8988T (cell line): ENCODE data around the gene MTHFD2.
"Not testable (repeated sequence)": the region's sequence is repeated elsewhere in the genome, so short reads cannot be mapped to it uniquely, and the experiment has no call there.

Experiments
- DNase-seq: peaks from one replicate; pipeline ENCODE4 v3.0.0; 2011

The MTHFD2 gene

GRCh38 chr2:74198023-74198460 is 373 bp upstream of the MTHFD2 start:
- DNase-seq, result no peak

DNA sequence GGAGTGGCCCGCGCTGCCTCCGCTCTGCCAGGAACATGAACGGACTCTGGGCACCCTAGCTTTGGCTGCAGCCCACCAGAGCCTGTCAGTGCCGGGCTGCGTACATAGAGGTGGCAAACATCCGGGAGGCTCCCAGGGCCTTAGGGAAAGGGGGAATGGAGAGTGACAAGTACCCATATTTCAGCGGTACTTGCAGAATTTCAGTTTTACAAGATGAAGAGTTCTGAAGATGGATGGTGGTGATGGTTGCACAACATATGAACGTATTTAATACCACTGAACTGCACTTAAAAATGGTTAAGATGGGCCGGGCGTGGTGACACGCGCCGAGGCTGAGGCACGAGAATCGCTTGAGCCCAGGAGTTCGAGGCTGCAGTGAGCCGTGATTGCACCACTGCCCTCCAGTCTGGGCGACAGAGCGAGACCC is 873 bp downstream of the MTHFD2 start:
- DNase-seq, result no peak

DNA sequence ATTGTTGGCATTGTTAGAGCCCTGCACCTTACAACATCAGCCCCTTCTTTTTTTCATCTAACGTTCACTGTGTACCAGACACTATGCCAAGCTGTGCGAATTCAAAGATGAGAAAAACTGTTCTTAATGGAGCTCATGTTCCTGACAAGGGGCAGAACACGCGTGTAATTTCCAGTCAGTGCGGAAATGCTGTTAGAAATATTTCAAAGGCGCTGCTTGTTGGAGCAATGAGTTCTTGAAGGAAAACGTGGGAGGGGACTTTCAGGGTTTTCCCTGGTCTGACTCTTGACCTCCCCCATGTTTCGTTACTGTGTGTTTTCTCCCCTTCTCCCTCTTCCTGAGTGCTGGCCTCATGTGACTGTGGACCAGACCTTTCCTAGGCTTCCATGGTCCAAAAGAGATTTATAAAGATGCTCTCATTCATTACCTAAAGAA is 1.5 kb downstream of the MTHFD2 start:
- DNase-seq, result no peak

DNA sequence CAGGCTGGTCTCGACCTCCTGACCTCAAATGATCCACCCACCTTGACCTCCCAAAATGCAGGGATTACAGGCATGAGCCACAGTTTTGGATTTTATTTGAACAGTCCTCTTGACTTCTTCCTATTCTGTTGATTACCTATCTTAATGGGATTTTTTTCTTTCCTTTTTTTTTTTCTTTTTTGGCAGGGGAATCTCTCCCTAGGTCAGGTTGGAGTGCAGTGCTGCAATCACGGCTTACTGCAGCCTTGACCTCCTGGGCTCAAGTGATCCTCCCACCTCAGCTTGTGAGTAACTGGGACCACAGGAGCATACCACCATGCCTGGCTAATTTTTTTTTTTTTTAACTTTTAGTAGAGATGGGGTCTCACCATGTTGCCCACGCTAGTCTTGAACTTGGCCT is 2.8 kb downstream of the MTHFD2 start:
- no peak for DNase-seq

- no peak for DNase-seq
Observed at GRCh38 chr2:74201596-74201995, 3.2 kb downstream of the MTHFD2 start.

DNA sequence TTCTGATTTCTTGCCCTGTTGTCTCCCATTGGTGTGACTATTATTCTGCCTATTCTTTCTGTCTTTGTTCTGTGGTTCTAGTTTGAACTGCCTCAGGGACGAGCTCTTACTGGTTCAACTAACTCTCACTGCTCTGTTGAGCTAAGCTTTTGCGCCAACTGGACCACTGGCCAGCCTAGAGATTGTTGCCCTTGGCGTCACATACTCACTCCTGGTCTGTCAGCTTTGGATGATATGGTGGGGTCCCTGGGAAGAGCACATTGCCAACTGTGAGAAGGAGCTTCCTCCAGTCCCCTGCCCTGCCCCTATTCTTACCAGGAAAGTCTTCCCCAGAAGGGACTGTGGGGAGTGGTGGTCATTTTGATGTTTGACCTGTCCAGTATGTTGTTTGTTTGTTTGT is 6.0 kb downstream of the MTHFD2 start:
- DNase-seq, result no peak

DNA sequence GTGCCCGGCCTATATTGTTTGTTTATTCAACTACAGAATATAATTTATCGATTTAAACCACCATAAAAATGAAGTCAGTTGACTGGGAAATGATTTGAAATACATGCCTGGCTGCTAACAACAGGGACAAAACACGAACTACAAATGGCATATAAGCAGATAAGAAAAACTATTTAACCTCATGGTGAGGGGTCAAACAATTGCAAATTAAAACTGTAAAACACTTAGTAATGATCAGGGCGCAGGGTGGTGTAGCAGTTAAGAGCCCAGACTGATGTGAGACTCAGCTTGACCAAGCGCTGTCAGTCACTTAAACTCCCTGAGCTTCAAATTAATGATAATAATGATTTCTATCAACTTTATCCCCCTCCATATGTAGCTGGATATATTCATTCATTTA is 6.7 kb downstream of the MTHFD2 start:
- DNase-seq, result no peak

GRCh38 chr2:74205596-74205995 is 7.2 kb downstream of the MTHFD2 start:
- no peak for DNase-seq

DNA sequence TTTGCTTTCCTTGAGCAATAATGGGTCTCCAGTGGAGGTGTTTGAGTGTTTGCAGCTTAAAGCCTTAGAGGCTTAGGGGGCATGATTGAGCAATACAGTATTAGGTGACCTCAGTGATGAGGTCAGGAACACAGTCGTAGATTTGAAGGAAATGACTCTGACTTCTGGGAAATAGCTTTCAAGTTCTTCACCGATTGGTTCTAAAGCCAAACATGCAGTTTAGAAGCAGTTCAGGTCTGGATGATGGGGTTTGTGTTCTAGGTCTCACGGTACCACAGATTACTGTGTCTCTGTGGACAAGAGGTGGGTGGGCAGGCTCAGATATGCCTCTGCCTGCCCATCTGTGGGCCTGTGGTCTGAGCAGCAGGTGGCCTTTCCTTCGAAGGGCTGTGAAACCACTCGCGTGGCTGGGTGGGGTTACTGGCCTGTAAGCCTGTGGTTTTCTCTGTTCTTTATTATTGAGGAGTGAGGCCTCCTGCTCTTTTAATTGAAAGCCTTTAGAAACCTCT is 7.8 kb downstream of the MTHFD2 start:
- DNase-seq, result no peak

GRCh38 chr2:74212702-74213410 is 14.4 kb downstream of the MTHFD2 start:
- DNase-seq, result no peak

DNA sequence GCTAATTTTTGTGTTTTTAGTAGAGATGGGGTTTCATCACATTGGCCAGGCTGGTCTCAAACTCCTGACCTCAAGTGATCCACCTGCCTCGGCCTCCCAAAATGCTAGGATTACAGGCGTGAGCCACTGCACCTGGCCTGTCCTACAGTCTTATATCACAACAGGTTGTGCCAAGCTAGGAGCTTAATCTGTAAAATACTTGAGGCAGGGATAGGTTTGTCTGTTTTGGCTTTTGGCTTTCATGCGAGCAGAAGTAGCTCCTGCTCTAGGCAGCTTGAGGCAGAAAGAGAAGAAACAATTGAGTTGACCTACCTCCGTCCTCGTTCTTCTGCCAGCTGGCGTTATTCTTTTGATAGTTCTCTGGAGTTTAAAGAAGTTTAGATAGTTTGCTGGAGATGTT is 17.4 kb downstream of the MTHFD2 start:
- DNase-seq, result not testable (repeated sequence)

GRCh38 chr2:74216642-74217041 is 18.2 kb downstream of the MTHFD2 start:
- DNase-seq, result no peak

DNA sequence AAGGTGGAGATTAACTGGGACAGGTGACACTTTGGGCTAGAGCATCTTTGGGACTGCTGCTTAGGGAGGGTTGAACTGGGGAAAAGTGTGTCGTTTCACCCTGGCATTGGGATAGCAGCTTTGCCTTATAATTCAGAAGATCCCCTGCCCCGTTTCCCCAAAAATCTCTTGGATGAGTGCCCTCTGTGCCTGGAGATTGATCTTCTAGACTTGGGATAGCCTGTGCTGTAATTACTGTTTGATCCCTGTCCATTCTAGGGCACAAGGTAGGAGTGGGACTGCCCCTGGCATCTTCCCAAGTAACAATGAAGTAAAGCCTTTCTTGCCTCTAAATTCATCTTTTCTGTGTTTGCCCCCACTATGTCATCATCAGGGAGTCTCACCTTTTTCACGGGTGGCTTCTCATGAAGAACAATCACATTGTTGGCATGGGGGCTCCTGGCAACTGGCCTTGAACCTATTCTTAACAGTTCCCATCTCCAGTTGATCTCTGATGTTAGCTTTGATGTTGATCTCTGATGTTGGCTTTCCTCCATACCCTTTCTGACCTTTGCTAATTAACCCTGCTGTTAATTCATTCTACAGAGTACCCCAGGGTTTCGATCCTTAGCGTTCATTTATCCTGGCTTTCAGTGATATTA is 21.6 kb downstream of the MTHFD2 start:
- no peak for DNase-seq

DNA sequence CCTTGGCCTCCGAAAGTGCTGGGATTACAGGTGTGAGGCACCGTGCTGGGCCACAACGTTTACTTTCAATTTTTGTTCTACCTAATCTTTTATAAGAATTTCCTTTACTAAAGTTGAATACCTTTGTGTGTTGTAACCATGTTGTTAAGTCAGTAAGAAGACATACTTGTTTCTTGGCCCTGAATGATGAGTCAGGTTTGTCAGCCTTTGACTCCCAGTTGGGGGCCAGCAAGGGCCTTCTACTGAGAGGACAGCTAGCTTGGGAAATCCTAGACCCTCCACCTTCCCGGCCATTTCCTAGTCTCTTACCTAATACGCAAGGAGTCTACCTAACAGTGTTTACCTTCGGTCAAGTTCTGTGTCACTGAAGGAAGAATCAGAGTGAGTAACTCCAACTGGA is 22.7 kb downstream of the MTHFD2 start:
- no peak for DNase-seq

GRCh38 chr2:74221604-74222299 is 23.3 kb downstream of the MTHFD2 start:
- DNase-seq, result no peak

- no peak for DNase-seq
Observed at GRCh38 chr2:74222300-74222650, 23.9 kb downstream of the MTHFD2 start.

- DNase-seq, result no peak
Observed at GRCh38 chr2:74223941-74224770, 25.7 kb downstream of the MTHFD2 start.

DNA sequence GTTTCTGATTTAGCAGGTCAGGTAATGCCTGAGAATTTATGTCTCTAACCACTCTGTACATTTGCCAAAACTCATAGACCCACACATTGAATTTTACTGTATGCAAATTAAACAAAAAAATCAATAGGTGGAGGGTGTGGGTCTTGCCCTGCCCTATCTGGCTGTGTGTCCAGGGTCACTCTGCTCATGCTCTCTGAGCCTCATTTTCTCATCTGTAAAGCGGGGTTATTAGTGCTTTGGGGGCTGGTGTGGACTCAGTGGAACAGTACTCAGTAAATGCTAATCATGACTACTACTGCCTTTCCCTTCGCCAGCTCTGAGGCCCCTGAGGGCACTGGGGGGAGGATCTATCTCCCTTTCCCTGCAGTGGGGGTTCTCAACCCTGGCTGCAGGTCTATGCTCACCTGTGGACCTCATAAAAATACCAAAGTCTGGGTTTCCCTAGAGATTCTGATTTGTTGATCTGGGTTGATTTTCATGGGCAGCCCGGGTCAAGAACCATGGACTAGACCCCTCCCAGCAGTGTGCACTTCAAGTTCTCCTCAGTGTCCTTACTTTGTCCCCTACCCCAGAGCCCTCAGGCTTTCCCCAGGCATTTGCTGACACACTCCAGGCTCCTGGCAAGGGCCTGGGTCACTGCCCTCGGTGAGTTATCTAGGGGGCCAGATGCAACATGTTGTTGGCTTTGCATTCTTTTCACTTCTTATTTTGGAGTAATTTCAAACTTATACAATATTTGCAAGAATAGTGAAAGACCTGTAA is 27.5 kb downstream of the MTHFD2 start:
- DNase-seq, result no peak

GRCh38 chr2:74226648-74227213 is 28.3 kb downstream of the MTHFD2 start:
- DNase-seq, result no peak

GRCh38 chr2:74227646-74228045 is 29.2 kb downstream of the MTHFD2 start:
- no peak for DNase-seq

GRCh38 chr2:74228772-74229171 is 30.4 kb downstream of the MTHFD2 start:
- DNase-seq, result no peak

DNA sequence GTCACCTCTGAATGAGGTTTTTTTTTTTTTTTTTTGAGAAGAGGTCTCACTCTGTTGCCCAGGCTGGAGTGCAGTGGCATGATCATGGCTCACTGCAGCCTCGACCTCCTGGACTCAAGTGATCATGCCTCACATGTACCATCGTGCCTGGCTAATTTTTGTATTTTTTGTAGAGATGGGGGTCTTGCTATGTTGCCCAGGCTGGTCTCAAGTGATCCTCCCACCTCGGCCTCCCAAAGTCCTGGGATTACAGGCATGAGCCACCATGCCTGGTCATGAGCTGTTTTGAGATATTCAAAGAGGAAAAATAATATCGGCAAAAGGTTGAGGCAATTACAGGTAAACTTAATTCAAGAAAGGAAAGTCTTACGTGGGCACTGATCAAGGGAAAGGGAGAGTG is 31.4 kb downstream of the MTHFD2 start:
- not testable (repeated sequence) for DNase-seq
